Retinal pigment epithelial cell (primary cell): Measurements from ENCODE around the gene ZIC2.

Experiments
- DNase-seq: peaks from one replicate; pipeline ENCODE4 v3.0.0-alpha.2; 2010; ENCODE audit warnings: low read depth
- H3K4me3 ChIP-seq: 2 replicates; pipeline ENCODE4 v1.5.1; 2011; ENCODE audit warnings: mild to moderate bottlenecking, low read length, control low read depth, moderate library complexity
- TF ChIP-seq, protein P1 (sequence below): conservative IDR thresholded peaks from 2 replicates; pipeline ENCODE4 v1.5.1; 2011; ENCODE audit warnings: low read depth, low read length, control low read depth, inconsistent platforms

ZIC2 gene

DNA sequence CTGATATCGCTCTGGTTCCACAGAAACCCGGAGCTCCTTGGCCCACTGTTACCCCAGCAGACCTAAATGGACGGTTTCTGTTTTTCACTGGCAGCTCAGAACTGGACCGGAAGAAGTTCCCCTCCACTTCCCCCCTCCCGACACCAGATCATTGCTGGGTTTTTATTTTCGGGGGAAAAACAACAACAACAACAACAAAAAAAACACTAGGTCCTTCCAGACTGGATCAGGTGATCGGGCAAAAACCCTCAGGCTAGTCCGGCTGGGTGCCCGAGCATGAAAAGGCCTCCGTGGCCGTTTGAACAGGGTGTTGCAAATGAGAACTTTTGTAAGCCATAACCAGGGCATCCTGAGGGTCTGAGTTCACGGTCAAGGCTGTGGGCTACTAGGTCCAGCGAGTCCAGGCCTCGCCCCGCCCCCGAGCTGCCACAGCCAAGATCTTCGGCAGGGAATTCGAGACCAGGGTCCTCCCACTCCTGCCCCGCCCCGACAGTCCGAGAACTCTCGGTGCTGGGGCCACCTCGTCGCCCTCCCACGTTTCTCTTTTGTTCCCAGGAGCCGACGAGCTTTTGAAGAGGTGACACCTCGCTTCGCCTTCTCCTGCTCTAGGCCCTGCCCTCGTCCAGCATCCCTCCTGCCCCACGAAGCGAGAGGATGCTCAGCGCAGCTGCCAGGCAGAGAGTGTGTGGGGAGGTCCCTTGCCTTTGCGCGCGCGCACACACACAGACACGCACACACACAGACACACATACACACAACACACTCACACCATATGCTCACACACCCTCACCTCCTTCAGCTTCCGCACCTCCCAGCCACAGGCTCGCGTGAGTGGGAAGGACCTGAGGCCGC lies 8.8 kb downstream of the ZIC2 start:
- H3K4me3 ChIP-seq = no peak overlapping the region
- DNase-seq = no peak
- TF ChIP-seq, protein P1, sequence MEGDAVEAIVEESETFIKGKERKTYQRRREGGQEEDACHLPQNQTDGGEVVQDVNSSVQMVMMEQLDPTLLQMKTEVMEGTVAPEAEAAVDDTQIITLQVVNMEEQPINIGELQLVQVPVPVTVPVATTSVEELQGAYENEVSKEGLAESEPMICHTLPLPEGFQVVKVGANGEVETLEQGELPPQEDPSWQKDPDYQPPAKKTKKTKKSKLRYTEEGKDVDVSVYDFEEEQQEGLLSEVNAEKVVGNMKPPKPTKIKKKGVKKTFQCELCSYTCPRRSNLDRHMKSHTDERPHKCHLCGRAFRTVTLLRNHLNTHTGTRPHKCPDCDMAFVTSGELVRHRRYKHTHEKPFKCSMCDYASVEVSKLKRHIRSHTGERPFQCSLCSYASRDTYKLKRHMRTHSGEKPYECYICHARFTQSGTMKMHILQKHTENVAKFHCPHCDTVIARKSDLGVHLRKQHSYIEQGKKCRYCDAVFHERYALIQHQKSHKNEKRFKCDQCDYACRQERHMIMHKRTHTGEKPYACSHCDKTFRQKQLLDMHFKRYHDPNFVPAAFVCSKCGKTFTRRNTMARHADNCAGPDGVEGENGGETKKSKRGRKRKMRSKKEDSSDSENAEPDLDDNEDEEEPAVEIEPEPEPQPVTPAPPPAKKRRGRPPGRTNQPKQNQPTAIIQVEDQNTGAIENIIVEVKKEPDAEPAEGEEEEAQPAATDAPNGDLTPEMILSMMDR = no peak

GRCh38 chr13:99991013-99991827 lies 9.6 kb downstream of the ZIC2 start:
- TF ChIP-seq, protein P1 = no peak
- H3K4me3 ChIP-seq = no peak overlapping the region
- no peak for DNase-seq

GRCh38 chr13:99991828-99992775 lies 10.5 kb downstream of the ZIC2 start:
- TF ChIP-seq, protein P1 = no peak
- H3K4me3 ChIP-seq = no peak overlapping the region
- no peak for DNase-seq

DNA sequence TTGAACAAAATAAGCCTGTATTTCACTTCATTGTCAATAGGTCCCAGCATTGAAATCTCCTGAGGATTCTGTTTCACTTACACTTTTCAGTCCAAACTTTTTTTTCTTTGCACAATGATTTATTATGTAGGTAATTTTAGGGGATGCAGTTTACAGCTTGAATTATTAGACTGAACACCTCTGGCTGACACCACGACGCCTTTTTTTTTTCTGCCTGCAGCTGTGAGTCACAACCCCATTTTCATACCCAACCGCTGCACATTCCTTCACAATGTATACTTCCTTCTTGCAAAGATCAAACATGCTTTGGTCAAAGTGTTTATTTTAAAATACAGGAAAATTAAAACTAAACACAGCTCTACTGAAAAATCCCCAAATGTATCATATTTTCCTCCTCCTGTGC lies 11.4 kb downstream of the ZIC2 start:
- no peak for DNase-seq
- TF ChIP-seq, protein P1 = no peak

GRCh38 chr13:99993660-99994637 lies 12.4 kb downstream of the ZIC2 start:
- TF ChIP-seq, protein P1 = no peak
- no peak for DNase-seq
- no peak overlapping the region for H3K4me3 ChIP-seq

More for the DNA sequence above, 11.4 kb downstream of the ZIC2 start:
- H3K4me3 ChIP-seq = no peak overlapping the region

DNA sequence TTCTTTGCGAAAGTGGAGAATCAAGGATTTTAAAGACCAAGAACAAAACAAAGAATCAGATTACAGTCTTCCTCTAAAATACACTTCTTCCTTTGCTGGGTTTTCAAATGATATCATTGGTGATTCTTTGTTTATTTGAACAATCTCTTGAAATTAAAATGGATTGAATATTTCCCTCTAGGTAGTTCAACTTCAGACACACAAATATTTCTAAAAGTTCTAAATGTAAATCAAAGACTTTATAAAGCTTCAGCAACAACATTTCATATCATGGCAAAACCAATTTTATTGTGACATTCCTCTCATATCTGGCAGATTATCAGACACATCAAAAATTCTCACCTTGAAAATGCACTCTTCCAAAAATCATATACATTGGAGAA lies 13.0 kb downstream of the ZIC2 start:
- H3K4me3 ChIP-seq = no peak overlapping the region
- no peak for DNase-seq
- TF ChIP-seq, protein P1 = no peak
